ENCODE results near the gene MAOA.

The MAOA gene

DNA sequence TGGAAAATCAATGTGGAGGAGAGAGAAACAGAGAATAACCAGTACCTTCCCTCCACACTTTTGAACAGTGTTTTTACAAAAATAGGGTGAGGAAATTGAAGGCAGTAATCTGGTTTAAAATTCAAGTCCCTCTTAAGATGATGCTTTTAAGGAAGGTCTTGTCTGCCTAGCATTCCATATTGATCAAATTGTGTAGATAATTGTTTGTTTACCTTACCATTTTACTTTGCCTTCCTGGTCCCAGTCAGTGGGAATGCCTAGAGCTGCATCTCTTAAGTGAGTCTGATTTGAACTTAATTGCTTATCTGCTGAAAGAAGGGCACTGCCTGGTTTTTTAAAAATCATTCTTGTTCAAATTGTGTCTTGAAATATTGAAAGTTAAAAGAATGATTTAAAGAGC, 14.4 kb upstream of the MAOA start:
- Mint-ChIP-seq H3K4me3 (no peak overlapping the region), H3K27me3 (ENCODE audit: low read depth, poor library complexity) (no peaks in the 10 kb centered on the region), H3K36me3 (ENCODE audit: low read depth) (no peaks in the 10 kb centered on the region), H3K27ac (no peak overlapping the region), H3K4me1 (no peaks in the 10 kb centered on the region), H3K9me3 (peaks cover 4% of the 10 kb centered on the region)
- no peak for DNase-seq
- TF ChIP-seq, protein P1, sequence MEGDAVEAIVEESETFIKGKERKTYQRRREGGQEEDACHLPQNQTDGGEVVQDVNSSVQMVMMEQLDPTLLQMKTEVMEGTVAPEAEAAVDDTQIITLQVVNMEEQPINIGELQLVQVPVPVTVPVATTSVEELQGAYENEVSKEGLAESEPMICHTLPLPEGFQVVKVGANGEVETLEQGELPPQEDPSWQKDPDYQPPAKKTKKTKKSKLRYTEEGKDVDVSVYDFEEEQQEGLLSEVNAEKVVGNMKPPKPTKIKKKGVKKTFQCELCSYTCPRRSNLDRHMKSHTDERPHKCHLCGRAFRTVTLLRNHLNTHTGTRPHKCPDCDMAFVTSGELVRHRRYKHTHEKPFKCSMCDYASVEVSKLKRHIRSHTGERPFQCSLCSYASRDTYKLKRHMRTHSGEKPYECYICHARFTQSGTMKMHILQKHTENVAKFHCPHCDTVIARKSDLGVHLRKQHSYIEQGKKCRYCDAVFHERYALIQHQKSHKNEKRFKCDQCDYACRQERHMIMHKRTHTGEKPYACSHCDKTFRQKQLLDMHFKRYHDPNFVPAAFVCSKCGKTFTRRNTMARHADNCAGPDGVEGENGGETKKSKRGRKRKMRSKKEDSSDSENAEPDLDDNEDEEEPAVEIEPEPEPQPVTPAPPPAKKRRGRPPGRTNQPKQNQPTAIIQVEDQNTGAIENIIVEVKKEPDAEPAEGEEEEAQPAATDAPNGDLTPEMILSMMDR (IDR thresholded peaks at IDR 0.05) = no peak

DNA sequence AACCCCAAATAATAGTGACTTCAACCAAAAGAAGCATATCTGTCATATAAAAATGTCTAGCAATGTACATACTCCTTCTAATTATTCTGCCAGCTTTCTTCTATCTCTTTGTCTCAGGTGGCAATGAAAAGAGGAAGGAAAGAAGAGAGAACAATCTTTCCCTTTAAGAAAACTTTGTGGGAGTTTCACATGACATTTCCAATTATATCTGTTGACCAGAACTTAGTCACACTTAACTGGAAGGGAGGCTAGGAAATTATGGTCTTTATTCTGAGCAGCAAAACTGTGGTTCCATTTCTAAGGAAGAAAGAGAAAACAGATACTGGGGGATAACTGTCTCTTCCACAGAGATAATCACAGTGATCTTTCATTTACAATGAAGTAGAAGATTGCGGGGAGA, 12.9 kb upstream of the MAOA start:
- no peak for DNase-seq
- Mint-ChIP-seq H3K9me3 (peaks cover under 1% of the 10 kb centered on the region), H3K4me1 (no peaks in the 10 kb centered on the region), H3K4me3 (no peak overlapping the region), H3K36me3 (ENCODE audit: low read depth) (no peaks in the 10 kb centered on the region), H3K27me3 (ENCODE audit: low read depth, poor library complexity) (no peaks in the 10 kb centered on the region), H3K27ac (no peak overlapping the region)
- TF ChIP-seq, protein P1 (IDR thresholded peaks at IDR 0.05) = no peak

DNA sequence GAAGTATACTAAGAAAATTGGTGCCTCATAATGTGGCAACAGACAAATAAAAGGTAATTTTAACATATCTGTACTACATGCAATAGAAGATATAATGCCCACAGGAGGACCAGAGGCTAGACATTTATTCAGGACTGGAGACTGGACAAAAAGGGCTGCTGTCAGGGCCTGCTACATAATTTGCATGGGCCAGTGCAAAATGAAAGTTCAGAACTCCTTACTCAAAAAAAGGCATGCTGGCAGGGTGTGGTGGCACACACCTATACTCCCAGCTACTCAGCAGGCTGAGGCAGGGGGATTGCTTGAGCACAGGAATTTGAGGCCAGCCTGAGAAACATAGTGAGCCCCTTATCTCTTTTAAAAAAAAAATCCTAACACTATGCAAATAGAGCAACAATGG, 12.4 kb upstream of the MAOA start:
- no peak overlapping the region for H3K27ac Mint-ChIP-seq
- no peak for DNase-seq
- no peak overlapping the region for H3K4me3 Mint-ChIP-seq

DNA sequence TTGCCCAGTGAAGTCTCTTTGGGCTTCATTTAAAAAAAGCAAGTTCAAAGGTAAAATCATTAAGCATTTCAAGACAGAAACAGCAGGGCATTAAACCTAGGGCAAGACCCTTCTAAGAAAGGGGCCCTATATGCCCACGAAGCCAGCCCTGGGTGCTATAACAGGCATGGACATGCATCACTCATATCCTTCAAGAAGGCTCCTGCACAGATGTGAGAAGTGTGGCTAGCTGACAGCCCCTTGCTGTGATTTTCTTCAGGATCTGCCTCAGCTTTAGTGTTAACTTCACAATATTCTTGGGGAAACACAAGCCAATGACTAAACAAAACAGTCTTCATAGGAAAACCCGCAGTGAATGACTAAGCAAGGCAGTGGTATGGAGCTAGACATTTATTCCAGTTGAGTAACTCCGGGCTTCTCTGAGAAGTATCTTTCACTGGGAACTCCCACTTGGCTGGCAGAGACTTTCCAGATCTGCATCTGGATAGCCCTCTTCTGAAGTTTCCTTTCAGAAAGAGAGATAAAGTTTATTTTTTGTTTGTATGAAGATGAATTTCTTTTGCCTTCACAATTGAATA, 11.9 kb upstream of the MAOA start:
- Mint-ChIP-seq H3K36me3 (ENCODE audit: low read depth) (no peaks in the 10 kb centered on the region), H3K9me3 (peaks cover 6% of the 10 kb centered on the region), H3K27ac (no peak overlapping the region), H3K27me3 (ENCODE audit: low read depth, poor library complexity) (no peaks in the 10 kb centered on the region), H3K4me1 (no peaks in the 10 kb centered on the region), H3K4me3 (no peak overlapping the region)
- no peak for DNase-seq
- TF ChIP-seq, protein P1 (IDR thresholded peaks at IDR 0.05) = no peak

More for the DNA sequence above, 12.4 kb upstream of the MAOA start:
- Mint-ChIP-seq H3K27me3 (ENCODE audit: low read depth, poor library complexity) (no peaks in the 10 kb centered on the region), H3K9me3 (peaks cover 4% of the 10 kb centered on the region), H3K4me1 (no peaks in the 10 kb centered on the region), H3K36me3 (ENCODE audit: low read depth) (no peaks in the 10 kb centered on the region)
- TF ChIP-seq, protein P1 (IDR thresholded peaks at IDR 0.05) = no peak

DNA sequence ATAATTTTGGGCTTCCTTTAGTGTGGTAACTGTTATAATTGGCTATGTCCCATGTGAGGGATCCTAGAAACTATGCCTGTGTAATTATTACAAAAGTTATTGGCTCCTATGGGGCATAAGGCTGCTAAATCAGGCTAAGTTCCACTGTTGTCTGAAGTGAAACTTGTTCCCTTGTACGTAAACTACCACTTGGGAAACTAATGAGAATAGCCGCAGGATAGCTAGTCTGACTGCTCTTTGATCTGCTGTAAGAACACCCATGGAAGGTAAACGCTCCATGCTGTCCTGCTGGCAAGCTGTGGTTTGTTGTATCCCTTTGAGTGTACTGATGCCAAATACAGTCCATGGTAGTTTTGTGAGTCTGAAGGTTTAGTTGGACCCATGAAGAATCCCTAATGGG, 9.3 kb upstream of the MAOA start:
- no peaks in the 10 kb centered on the region for H3K4me1 Mint-ChIP-seq
- H3K4me3 Mint-ChIP-seq = no peak overlapping the region
- H3K36me3 Mint-ChIP-seq (ENCODE audit: low read depth) = no peaks in the 10 kb centered on the region
- H3K9me3 Mint-ChIP-seq = peaks cover 6% of the 10 kb centered on the region
- TF ChIP-seq, protein P1 (IDR thresholded peaks at IDR 0.05) = no peak
- DNase-seq = no peak
- no peak overlapping the region for H3K27ac Mint-ChIP-seq
- peaks cover 2% of the 10 kb centered on the region for H3K27me3 Mint-ChIP-seq (ENCODE audit: low read depth, poor library complexity)

DNA sequence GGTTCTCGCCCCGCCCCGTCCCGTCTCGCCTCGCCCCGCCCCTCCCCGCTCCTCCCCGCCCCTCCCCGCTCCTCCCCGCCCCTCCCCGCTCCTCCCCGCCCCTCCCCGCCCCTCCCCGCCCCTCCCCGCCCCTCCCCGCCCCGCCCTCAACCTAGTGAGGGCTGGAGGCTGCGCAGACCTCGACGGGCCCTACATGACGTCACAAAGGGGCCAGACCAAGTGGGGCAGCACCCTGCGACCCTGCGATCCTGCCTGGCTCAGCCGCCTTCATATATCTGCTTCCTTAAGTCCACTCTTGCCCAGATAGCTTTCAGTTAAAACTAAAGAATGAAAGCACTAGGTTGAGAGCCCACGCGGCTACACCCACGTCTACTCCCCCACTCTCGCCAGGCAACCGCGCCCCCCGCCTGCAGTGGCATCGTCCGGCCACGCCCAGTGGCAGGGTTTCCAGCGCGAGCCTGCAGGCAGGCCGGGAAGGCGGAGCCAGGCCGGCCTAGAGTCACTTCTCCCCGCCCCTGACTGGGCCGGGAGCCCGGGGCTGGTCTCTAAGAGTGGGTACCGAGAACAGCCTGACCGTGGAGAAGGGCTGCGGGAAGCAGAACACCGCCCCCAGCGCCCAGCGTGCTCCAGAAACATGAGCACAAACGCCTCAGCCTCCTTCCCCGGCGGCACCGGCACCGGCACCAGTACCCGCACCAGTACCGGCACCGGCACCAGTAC, 1.5 kb upstream of the MAOA start:
- Mint-ChIP-seq H3K4me3 (peak overlapping the region; percentile 92), H3K9me3 (peaks cover 24% of the 10 kb centered on the region), H3K36me3 (ENCODE audit: low read depth) (no peaks in the 10 kb centered on the region), H3K27me3 (ENCODE audit: low read depth, poor library complexity) (peaks cover 5% of the 10 kb centered on the region), H3K4me1 (peaks cover 4% of the 10 kb centered on the region), H3K27ac (peak overlapping the region; percentile 100)
- DNase-seq = peak; percentile 88
- TF ChIP-seq, protein P1 (IDR thresholded peaks at IDR 0.05) = no peak

Data from nephron progenitor cell (in vitro differentiated cells).